ENCODE results near the gene APBA2.

GRCh38 chr15:29133321-29133720 is 247.5 kb downstream of the APBA2 start:
- no peak for TF ChIP-seq POLR2A (IDR thresholded peaks at IDR 0.05)
- no peak for TF ChIP-seq CTCF (IDR thresholded peaks at IDR 0.05)
